Muscle of leg (tissue), 11 donors: ENCODE data around the gene SLC6A4. TPM values are rescaled to one million over a fixed set of nuclear protein-coding genes. Genes with fewer than 3 reads are reported as not detected.

ENCODE experiments used
- DNase-seq: peaks from one replicate; pipeline ENCODE4 v3.0.0; 2013
- H3K27ac ChIP-seq: one replicate; pipeline ENCODE4 v1.5.1; 2013; ENCODE audit warnings: mild to moderate bottlenecking, low read length, control low read depth
- H3K27me3 ChIP-seq: one replicate; pipeline ENCODE4 v1.6.1; 2013; ENCODE audit warnings: low read length; ENCODE audit not compliant: control insufficient read depth, insufficient read depth
- H3K36me3 ChIP-seq: one replicate; pipeline ENCODE4 v1.6.1; 2013; ENCODE audit warnings: low read length; ENCODE audit not compliant: control insufficient read depth, insufficient read depth
- H3K4me1 ChIP-seq: one replicate; pipeline ENCODE4 v1.6.1; 2013; ENCODE audit warnings: low read length; ENCODE audit not compliant: control insufficient read depth, insufficient read depth
- H3K4me3 ChIP-seq: one replicate; pipeline ENCODE4 v1.5.1; 2013; ENCODE audit warnings: low read length, control low read depth
- H3K9me3 ChIP-seq: replicated peaks from 2 replicates; pipeline ENCODE4 v1.6.1; 2013; ENCODE audit warnings: low read depth, low read length; ENCODE audit not compliant: control insufficient read depth
- WGBS: methylation state at CpG from one replicate; pipeline ENCODE4 v1.1.5; 2013; ENCODE audit warnings: missing lambda C conversion rate; ENCODE audit not compliant: insufficient coverage; 5-methylcytosine and 5-hydroxymethylcytosine counted together
- polyA plus RNA-seq, 8 donors: library from polyadenylated mRNA; unstranded; fragments of 120-200 nt; gene quantifications; one replicate each; pipeline versions ENCODE4 v1.2.1 to v1.2.3, GENCODE V29; 2013; ENCODE audit warnings: inconsistent platforms in 1 of 8, low replicate concordance in 1 of 8; ENCODE audit not compliant: insufficient read length in 8 of 8, insufficient read depth in 1 of 8
- total RNA-seq: library from RNA; stranded (reverse); fragments of 120-200 nt; gene quantifications from one replicate; pipeline ENCODE4 v1.2.4, GENCODE V29; 2013

Gene SLC6A4
- total and polyA plus RNA-seq, 9 donors, result 0.09 to 1.5 (median 0.13) TPM

DNA sequence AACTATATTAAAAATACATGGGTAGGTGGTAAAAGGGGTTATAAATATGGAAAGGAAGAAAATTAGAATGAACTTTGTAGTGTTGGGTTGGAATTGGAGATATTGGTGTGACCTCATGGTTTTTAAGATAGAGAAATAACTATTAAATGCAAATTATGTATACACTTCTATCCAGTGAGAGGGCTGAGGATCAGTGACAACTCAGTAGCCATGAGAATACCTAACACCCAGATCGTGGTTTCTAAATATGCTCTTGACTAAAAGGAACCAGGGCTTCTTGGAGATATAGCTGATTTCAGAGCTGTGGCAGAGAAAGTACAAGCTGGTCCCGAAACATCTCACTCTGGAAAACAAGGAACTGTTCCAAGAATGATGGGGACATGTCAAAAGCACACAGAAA, 44.4 kb downstream of the SLC6A4 start:
- H3K27me3 ChIP-seq, result no peaks in the 10 kb centered on the region
- no peaks in the 10 kb centered on the region for H3K4me1 ChIP-seq
- 89% methylated on average over 1 of the region's 2 CpGs for WGBS
- H3K36me3 ChIP-seq, result peaks cover 2% of the 10 kb centered on the region
- no peak overlapping the region for H3K4me3 ChIP-seq
- H3K9me3 ChIP-seq, result no peaks in the 10 kb centered on the region
- no peak for DNase-seq
- no peak overlapping the region for H3K27ac ChIP-seq

- WGBS, result no CpG with 5 or more reads among the region's 5 CpGs
- DNase-seq, result no peak
- no peaks in the 10 kb centered on the region for H3K9me3 ChIP-seq
- no peak overlapping the region for H3K4me3 ChIP-seq
- no peaks in the 10 kb centered on the region for H3K4me1 ChIP-seq
- H3K36me3 ChIP-seq, result peaks cover 13% of the 10 kb centered on the region
- H3K27ac ChIP-seq, result no peak overlapping the region
- H3K27me3 ChIP-seq, result no peaks in the 10 kb centered on the region
These were observed 47.1 kb downstream of the SLC6A4 start for GRCh38 chr17:30188211-30188939.

DNA sequence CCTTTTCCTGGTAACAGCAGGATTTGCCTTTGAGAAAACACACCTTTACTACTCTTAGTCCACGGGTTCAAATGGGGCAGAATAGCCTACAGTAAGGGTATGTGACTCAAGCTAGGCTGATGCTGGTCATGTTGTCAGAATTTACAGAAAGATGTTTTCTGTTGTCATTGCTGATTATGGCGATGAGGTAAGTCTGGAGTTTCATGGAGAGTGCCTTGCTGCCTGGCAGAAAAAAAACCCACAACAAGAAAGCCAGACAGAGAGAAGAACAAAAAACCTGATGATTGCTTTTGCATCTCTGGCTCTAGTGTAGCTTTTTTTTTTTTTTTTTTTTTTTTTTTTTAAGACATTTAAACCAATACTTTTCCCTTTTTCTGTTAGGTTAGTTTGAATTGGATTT, 47.9 kb downstream of the SLC6A4 start:
- no CpG with 5 or more reads among the region's 2 CpGs for WGBS
- H3K36me3 ChIP-seq, result peaks cover 15% of the 10 kb centered on the region
- H3K4me3 ChIP-seq, result no peak overlapping the region
- no peak for DNase-seq
- no peaks in the 10 kb centered on the region for H3K9me3 ChIP-seq
- H3K4me1 ChIP-seq, result no peaks in the 10 kb centered on the region
- no peak overlapping the region for H3K27ac ChIP-seq
- H3K27me3 ChIP-seq, result no peaks in the 10 kb centered on the region

GRCh38 chr17:30186761-30187160, 48.7 kb downstream of the SLC6A4 start:
- peaks cover 19% of the 10 kb centered on the region for H3K36me3 ChIP-seq
- WGBS, result no CpG with 5 or more reads among the region's 1 CpG

DNA sequence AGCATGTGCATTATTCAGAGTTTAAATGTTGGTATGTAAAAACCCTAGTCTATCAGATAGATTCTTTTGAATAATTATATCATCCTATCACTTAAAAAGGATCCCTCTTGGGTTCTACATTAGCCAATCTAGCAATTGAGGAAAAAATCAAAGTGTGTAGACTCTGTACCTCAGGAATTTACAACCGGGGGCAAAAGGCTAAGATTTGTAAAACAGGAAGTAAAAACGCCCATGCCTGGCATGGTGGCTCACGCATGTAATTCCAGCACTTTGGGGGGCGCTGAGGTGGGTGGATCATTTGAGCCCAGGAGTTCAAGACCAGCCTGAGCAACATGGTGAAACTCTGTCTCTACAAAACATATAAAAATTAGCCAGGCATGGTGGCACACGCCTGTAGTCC, 58.6 kb downstream of the SLC6A4 start:
- Histone ChIP-seq H3K27me3 (no peaks in the 10 kb centered on the region), H3K27ac (no peak overlapping the region), H3K9me3 (no peaks in the 10 kb centered on the region), H3K4me1 (no peaks in the 10 kb centered on the region), H3K36me3 (peaks cover 19% of the 10 kb centered on the region), H3K4me3 (no peak overlapping the region)
- DNase-seq, result no peak
- 100% methylated on average over 1 of the region's 5 CpGs for WGBS

More at GRCh38 chr17:30186761-30187160, 48.7 kb downstream of the SLC6A4 start:
- no peaks in the 10 kb centered on the region for H3K4me1 ChIP-seq
- DNase-seq, result no peak
- H3K4me3 ChIP-seq, result no peak overlapping the region
- no peak overlapping the region for H3K27ac ChIP-seq
- no peaks in the 10 kb centered on the region for H3K27me3 ChIP-seq
- no peaks in the 10 kb centered on the region for H3K9me3 ChIP-seq

GRCh38 chr17:30174556-30174955, 60.9 kb downstream of the SLC6A4 start:
- no CpG with 5 or more reads among the region's 1 CpG for WGBS
- DNase-seq, result no peak
- Histone ChIP-seq H3K9me3 (no peaks in the 10 kb centered on the region), H3K36me3 (peaks cover 8% of the 10 kb centered on the region), H3K4me3 (no peak overlapping the region), H3K27ac (no peak overlapping the region), H3K4me1 (no peaks in the 10 kb centered on the region), H3K27me3 (no peaks in the 10 kb centered on the region)

DNA sequence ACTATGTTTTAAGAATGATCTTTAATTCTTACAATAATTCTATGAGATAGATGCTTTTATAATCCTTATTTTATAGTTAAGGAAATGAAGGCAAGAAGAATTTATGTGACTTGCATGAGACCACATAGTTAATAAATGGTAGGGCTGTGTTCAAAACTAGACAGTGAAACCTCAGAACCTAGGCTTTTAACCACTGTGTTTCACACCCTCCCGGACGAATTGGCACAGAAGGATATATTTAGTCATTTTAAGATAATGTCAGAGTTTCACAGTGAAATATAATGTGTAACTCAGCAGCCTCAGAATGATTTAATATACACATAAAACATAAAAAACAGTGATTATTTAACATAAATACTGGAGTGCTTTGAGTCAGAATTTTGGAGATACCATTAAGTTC, 61.8 kb downstream of the SLC6A4 start:
- H3K27ac ChIP-seq, result no peak overlapping the region
- no peak for DNase-seq
- no peaks in the 10 kb centered on the region for H3K4me1 ChIP-seq
- H3K36me3 ChIP-seq, result peaks cover 8% of the 10 kb centered on the region
- no peaks in the 10 kb centered on the region for H3K27me3 ChIP-seq
- H3K9me3 ChIP-seq, result no peaks in the 10 kb centered on the region
- WGBS, result no CpG with 5 or more reads among the region's 2 CpGs
- no peak overlapping the region for H3K4me3 ChIP-seq

DNA sequence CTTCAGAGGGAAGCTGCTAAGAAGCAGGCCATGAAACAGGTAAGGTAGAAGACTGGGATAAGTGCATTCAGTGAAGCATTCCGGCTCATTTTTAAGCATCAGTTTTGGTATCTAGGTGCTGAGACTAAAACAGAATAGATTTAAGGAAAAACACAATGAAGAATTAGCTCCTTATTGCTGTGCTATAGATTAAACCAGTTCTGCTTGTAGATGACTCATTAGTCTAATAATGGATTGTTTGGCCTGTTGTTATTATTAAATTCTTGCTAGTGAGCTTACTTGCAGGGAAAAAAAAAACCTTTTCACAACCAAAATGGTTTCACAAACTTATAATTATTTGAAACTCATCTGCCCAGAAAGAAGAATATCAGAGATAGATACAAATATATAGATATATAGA, 62.9 kb downstream of the SLC6A4 start:
- Histone ChIP-seq H3K4me3 (no peak overlapping the region), H3K36me3 (peaks cover 8% of the 10 kb centered on the region), H3K9me3 (no peaks in the 10 kb centered on the region), H3K27ac (no peak overlapping the region), H3K27me3 (no peaks in the 10 kb centered on the region), H3K4me1 (no peaks in the 10 kb centered on the region)
- 100% methylated on average over 1 of the region's 1 CpG for WGBS
- no peak for DNase-seq

- no peak overlapping the region for H3K27ac ChIP-seq
- H3K9me3 ChIP-seq, result no peaks in the 10 kb centered on the region
- DNase-seq, result no peak
- no peaks in the 10 kb centered on the region for H3K4me1 ChIP-seq
- H3K36me3 ChIP-seq, result peaks cover 2% of the 10 kb centered on the region
- H3K4me3 ChIP-seq, result no peak overlapping the region
- no peaks in the 10 kb centered on the region for H3K27me3 ChIP-seq
These were observed 65.0 kb downstream of the SLC6A4 start for GRCh38 chr17:30170415-30170987.

DNA sequence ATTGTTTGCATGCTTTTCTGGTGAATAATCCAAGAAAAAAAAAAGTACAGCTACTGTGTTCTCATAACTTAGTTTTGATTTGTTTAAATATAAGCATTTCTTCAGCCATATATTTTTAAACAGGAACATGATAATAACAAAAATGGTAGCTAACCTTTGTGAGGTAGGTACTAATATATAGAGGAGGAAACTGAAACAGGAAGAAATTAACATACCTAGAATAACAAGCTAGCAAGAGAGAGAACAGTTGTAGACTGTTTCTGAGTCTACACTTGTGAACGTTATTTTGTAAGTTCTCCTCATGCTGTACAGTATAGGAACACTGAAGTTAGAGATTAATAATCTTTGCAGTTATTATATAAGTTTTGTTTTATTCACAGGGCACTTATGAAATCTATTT, 69.5 kb downstream of the SLC6A4 start:
- DNase-seq, result no peak
- Histone ChIP-seq H3K4me1 (no peaks in the 10 kb centered on the region), H3K4me3 (no peak overlapping the region), H3K9me3 (no peaks in the 10 kb centered on the region), H3K36me3 (no peaks in the 10 kb centered on the region), H3K27me3 (no peaks in the 10 kb centered on the region), H3K27ac (no peak overlapping the region)
- no CpG with 5 or more reads among the region's 1 CpG for WGBS
